ENCODE data around the gene MYLIP.
A peak's percentile ranks its signal among the peaks of the same experiment; 100 is the strongest.

- peak in 1 of 12 donors; percentile 3 for TF ChIP-seq CTCF (IDR thresholded peaks at IDR 0.05)
- TF ChIP-seq POLR2A (IDR thresholded peaks at IDR 0.05), result no peak
Measured at GRCh38 chr6:16129623-16130401, 926 bp downstream of the MYLIP start.
